Measurements from ENCODE around the gene KDM4B. TPM values are rescaled to one million over a fixed set of nuclear protein-coding genes. Genes with fewer than 3 reads are reported as not detected.

The KDM4B gene
- total and polyA plus RNA-seq, 2 of the 8 experiments (the other 6 are each of a cell fraction or from before 2014, with no cell fraction given) = 12.0 to 31.9 TPM

DNA sequence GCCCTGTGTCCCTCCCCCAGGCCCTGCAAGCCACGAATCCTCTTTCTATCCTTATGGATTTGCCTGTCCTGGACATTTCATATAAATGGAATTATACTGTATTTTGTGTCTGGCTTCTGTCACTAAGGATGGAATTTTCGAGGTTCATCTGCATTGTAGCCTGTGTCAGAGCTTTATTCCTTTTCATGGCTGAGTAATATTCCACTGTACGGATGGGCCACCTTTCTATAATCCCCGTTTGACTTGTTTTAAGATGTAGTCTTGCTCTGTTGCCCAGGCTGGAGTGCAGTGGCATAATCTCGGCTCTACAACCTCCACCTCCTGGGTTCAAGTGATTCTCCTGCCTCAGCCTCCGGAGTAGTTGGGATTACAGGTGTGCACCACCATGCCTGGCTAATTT lies 3.9 kb upstream of the KDM4B start:
- ChIA-PET CTCF (ENCODE audit: partially characterized antibody) (interaction anchor here (1.2 to 2.5 kb wide), 2 partner anchors 61 to 64 kb away, joined by 5 to 7 read pairs; no protein-coding TSS in a partner anchor), POLR2A (ENCODE audit: partially characterized antibody) (interaction anchor here (1.3 kb wide), 1 partner anchor 10 kb away, joined by 3 read pairs; no protein-coding TSS in a partner anchor)
- Histone ChIP-seq H2BK15ac (ENCODE audit: low read length) (no peak overlapping the region), H3K23me2 (ENCODE audit: low read depth, low read length) (peaks cover 10% of the 10 kb centered on the region; the same call in 1 of the 2 replicates), H2AFZ (ENCODE audit: low read length) (no peak overlapping the region), H4K8ac (ENCODE audit: extremely low read depth, insufficient read depth, low read length) (no peak overlapping the region), H3K27me3 (replicated peaks in 1 of 4; ENCODE audit: control insufficient read depth in 3 of 4, extremely low read depth in 1 of 4, insufficient read depth in 3 of 4, low read length in 3 of 4) (peaks cover 0 to 4% (median 0%) of the 10 kb centered on the region in 4 experiments; a peak in 2 of 7 replicates), H4K5ac (ENCODE audit: insufficient read length, low read depth, low read length) (no peak overlapping the region), H3K23ac (ENCODE audit: insufficient read length) (no peak overlapping the region), H2BK20ac (ENCODE audit: low read length) (no peak overlapping the region), H3K18ac (ENCODE audit: extremely low read depth, low read length) (no peak overlapping the region), H3K4me3 (ENCODE audit: extremely low read depth in 1 of 4, insufficient read depth in 2 of 4, low read depth in 3 of 4, low read length in 4 of 4) (no peak overlapping the region), H3K4me1 (replicated peaks in 1 of 4; ENCODE audit: control insufficient read depth in 3 of 4, insufficient read depth in 4 of 4, low read length in 3 of 4) (peaks cover 0 to 5% (median 2%) of the 10 kb centered on the region in 4 experiments; a peak in 5 of 7 replicates), H4K91ac (replicated peaks; ENCODE audit: insufficient read length, low read length) (no peak overlapping the region), H4K20me1 (replicated peaks in 1 of 2; ENCODE audit: control insufficient read depth in 1 of 2, insufficient read depth in 2 of 2, low read length in 2 of 2) (peaks cover 0 to 4% of the 10 kb centered on the region in 2 experiments), H3K14ac (ENCODE audit: insufficient read length) (no peak overlapping the region), H3K9me3 (ENCODE audit: insufficient read depth in 2 of 2, low read depth in 1 of 2, low read length in 1 of 2) (no peaks in the 10 kb centered on the region), H3K56ac (replicated peaks; ENCODE audit: insufficient read length, low read depth, low read length) (no peak overlapping the region), H2BK12ac (ENCODE audit: low read depth, low read length) (no peak overlapping the region), H3K79me1 (ENCODE audit: low read depth, low read length) (peaks cover 2% of the 10 kb centered on the region; the same call in 1 of the 2 replicates), H2AK5ac (ENCODE audit: low read depth, low read length) (no peak overlapping the region), H3K36me3 (ENCODE audit: control insufficient read depth in 2 of 4, insufficient read depth in 4 of 4, low read length in 3 of 4) (peaks cover 0 to 19% (median 8%) of the 10 kb centered on the region in 4 experiments; a peak in 5 of 8 replicates), H3K79me2 (ENCODE audit: control insufficient read depth in 1 of 2, insufficient read depth in 2 of 2, low read length in 2 of 2) (peaks cover 0 to 5% of the 10 kb centered on the region in 2 experiments; a peak in 1 of 4 replicates), H3K4ac (replicated peaks; ENCODE audit: insufficient read length, low read depth, low read length) (no peak overlapping the region), H3K27ac (ENCODE audit: low read depth, low read length) (no peak overlapping the region), H2BK120ac (replicated peaks; ENCODE audit: low read depth, low read length) (no peak overlapping the region), H3K4me2 (ENCODE audit: insufficient read depth in 1 of 2, low read depth in 2 of 2, low read length in 2 of 2) (no peak overlapping the region), H2BK5ac (ENCODE audit: low read depth, low read length) (no peak overlapping the region), H3K9ac (replicated peaks in 1 of 4; ENCODE audit: extremely low read depth in 1 of 4, low read depth in 3 of 4, low read length in 3 of 4) (no peak overlapping the region)
- WGBS, 2 experiments (ENCODE audit: extremely low coverage in 1 of 2, insufficient coverage in 1 of 2, insufficient read length in 1 of 2, insufficient replicate concordance in 2 of 2, low coverage in 1 of 2, low lambda C conversion rate in 2 of 2, missing lambda C conversion rate in 1 of 2) = 87% methylated on average over 6 of the region's 6 CpGs; no CpG with 5 or more reads in 1 of the 2 experiments
- DNase-seq (ENCODE audit: low read depth in 1 of 2, low spot score in 2 of 2) (no peak), FAIRE-seq (no peak)
- no peak for TF ChIP-seq YY1 (IDR thresholded peaks at IDR 0.05; ENCODE audit: low read depth, low read length)
- TF ChIP-seq CBX5 (IDR thresholded peaks at IDR 0.05; ENCODE audit: low read depth, low read length) = no peak
- TF ChIP-seq, protein P1, sequence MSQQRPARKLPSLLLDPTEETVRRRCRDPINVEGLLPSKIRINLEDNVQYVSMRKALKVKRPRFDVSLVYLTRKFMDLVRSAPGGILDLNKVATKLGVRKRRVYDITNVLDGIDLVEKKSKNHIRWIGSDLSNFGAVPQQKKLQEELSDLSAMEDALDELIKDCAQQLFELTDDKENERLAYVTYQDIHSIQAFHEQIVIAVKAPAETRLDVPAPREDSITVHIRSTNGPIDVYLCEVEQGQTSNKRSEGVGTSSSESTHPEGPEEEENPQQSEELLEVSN (IDR thresholded peaks at IDR 0.05) = no peak
- no peak for TF ChIP-seq SIRT6 (IDR thresholded peaks at IDR 0.05; ENCODE audit: low read length)
- no peak for TF ChIP-seq PHF8 (conservative IDR thresholded peaks at IDR 0.05; ENCODE audit: low read depth, low read length)
- TF ChIP-seq POLR2AphosphoS5 (IDR thresholded peaks at IDR 0.05; ENCODE audit: low read depth, low read length) = no peak
- no peak for TF ChIP-seq SP2 (IDR thresholded peaks at IDR 0.05; ENCODE audit: low read length)
- no peak for TF ChIP-seq CEBPB (IDR thresholded peaks at IDR 0.05; ENCODE audit: low read depth, low read length)
- no peak for TF ChIP-seq GTF2F1 (IDR thresholded peaks at IDR 0.05; ENCODE audit: borderline replicate concordance, low read depth, low read length)
- TF ChIP-seq SIX5 (IDR thresholded peaks at IDR 0.05; ENCODE audit: low read depth, low read length) = no peak
- TF ChIP-seq RAD21 (IDR thresholded peaks at IDR 0.05 in 1 of 2, conservative IDR thresholded peaks at IDR 0.05 in 1 of 2; ENCODE audit: low read depth in 2 of 2, low read length in 2 of 2) = no peak
